Measurements from ENCODE around the gene ANKRD13D. TPM values are rescaled to one million over a fixed set of nuclear protein-coding genes. Genes with fewer than 3 reads are reported as not detected.

ANKRD13D gene
- 16.8 TPM for polyA plus RNA-seq (2013, experiment 1 of 2; ENCODE audit: insufficient read length)
- polyA plus RNA-seq (2013, experiment 2 of 2; ENCODE audit: insufficient read length): 20.5 TPM

- no peak for DNase-seq
These were observed at the start of gene ANKRD13D for GRCh38 chr11:67289226-67289650. Gene ANKRD13D (plus strand): TSS chr11:67289303. CDS start chr11:67289461, 158 bp downstream.

GRCh38 chr11:67239783-67240575, 49.1 kb upstream of the ANKRD13D start:
- peak; percentile 98 for DNase-seq

- DNase-seq: peak; percentile 64
These were observed 48.3 kb upstream of the ANKRD13D start for GRCh38 chr11:67240576-67241389.

GRCh38 chr11:67242548-67242947, 46.6 kb upstream of the ANKRD13D start:
- no peak for DNase-seq

- no peak for DNase-seq
These were observed 46.1 kb upstream of the ANKRD13D start for GRCh38 chr11:67243051-67243450.

GRCh38 chr11:67245046-67245445, 44.1 kb upstream of the ANKRD13D start:
- no peak for DNase-seq

GRCh38 chr11:67247946-67248550, 41.1 kb upstream of the ANKRD13D start:
- no peak for DNase-seq

GRCh38 chr11:67248653-67249052, 40.5 kb upstream of the ANKRD13D start:
- DNase-seq: no peak

- DNase-seq: no peak
These were observed 38.8 kb upstream of the ANKRD13D start for GRCh38 chr11:67250059-67251043.

- no peak for DNase-seq
These were observed 37.3 kb upstream of the ANKRD13D start for GRCh38 chr11:67251841-67252240.

GRCh38 chr11:67252831-67253239, 36.3 kb upstream of the ANKRD13D start:
- DNase-seq: peak; percentile 27

- DNase-seq: no peak
These were observed 35.1 kb upstream of the ANKRD13D start for GRCh38 chr11:67253872-67254624.

- no peak for DNase-seq
These were observed 34.3 kb upstream of the ANKRD13D start for GRCh38 chr11:67254798-67255197.

- no peak for DNase-seq
These were observed 33.8 kb upstream of the ANKRD13D start for GRCh38 chr11:67255353-67255752.

- DNase-seq: no peak
These were observed 33.2 kb upstream of the ANKRD13D start for GRCh38 chr11:67255864-67256263.

- DNase-seq: no peak
These were observed 32.5 kb upstream of the ANKRD13D start for GRCh38 chr11:67256477-67257135.

- no peak for DNase-seq
These were observed 28.7 kb upstream of the ANKRD13D start for GRCh38 chr11:67260406-67260805.

- peak; percentile 59 for DNase-seq
These were observed 28.0 kb upstream of the ANKRD13D start for GRCh38 chr11:67260885-67261639.

- no peak for DNase-seq
These were observed 27.5 kb upstream of the ANKRD13D start for GRCh38 chr11:67261640-67261945.
